HuH-7 (cell line): ENCODE data around the gene NOC4L.
"Not testable (repeated sequence)": the region's sequence is repeated elsewhere in the genome, so short reads cannot be mapped to it uniquely, and the experiment has no call there.

Experiments
- DNase-seq: peaks from one replicate; pipeline ENCODE4 v3.0.0; 2011; ENCODE audit warnings: low spot score

Gene NOC4L

DNA sequence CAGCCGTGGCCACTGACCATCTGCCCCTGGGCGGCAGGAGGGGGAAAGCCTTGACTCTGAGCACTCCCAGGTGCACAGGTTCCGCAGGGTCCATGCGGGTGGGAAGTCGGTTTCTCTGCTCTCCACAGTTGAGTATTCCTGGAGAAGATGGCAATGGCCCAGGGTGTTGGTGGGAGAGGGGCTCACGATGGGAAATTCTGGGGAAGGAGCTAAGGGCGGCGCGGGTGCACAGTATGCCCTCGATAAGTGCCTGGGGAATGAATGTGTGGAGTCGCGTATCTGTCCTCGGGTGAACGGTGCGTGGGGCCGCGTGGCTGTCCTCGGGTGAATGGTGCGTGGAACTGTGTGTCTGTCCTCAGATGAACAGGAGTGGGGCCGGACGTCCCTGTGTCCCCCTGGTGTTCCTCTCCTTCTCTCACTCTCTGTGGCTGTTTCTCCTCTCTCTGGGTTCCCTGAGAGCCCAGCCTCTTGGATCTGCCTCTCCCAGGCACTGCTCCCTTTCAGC lies 38.0 kb downstream of the NOC4L start:
- DNase-seq: no peak

- DNase-seq: no peak
Measured at GRCh38 chr12:132182711-132183365, 38.6 kb downstream of the NOC4L start.

DNA sequence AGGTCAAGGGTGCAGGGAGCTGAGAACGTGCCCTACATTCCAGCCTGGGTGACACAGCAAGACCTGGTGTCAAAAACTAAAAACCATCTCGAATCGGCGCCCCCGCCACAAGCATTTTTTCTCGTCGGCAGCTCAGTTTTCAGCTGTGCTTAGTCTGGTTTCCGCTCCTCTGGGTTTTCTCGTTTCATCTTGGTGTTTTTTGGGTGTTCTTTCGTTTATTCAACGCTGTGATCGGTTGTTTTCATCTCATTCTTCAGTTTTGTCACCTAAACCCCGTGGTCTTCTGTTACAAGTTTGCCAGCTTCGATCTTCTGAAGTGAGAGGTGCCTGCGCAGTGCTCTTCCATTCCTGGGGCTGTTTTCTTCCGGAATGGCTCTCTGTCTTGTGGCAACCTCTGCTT lies 41.4 kb downstream of the NOC4L start:
- no peak for DNase-seq

DNA sequence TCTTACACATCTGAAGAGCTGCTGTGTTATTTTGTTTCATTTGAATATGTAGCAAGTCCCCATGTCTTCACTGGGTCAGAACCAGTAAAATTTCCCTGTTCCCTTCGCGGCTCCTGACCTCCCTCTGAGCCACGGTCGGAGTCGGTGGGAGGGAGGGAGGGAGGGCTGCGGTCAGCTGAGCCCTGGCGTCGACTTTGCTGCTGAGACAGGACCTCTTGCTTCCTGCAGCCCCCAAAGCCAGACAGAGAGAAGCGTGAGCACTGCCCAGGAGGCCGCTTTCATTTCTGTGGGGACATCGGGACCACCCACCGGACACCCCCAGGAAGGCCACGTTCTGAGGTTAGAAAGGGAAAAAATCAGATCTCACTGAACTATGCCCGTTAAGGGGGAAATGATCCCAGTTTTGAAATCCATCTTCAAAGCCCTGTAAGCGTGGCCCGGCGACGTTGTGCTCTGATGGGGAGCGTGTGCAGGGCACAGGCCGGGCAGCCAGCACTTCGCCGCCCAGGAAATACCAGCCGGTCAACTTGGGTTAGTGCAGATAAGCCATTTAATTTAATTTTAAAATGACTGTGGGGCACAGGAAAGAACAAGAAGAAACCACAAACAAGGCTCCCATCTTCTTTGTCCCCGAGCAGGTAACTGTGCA lies 42.1 kb downstream of the NOC4L start:
- DNase-seq: no peak

- no peak for DNase-seq
Measured at GRCh38 chr12:132186857-132187620, 42.8 kb downstream of the NOC4L start.

DNA sequence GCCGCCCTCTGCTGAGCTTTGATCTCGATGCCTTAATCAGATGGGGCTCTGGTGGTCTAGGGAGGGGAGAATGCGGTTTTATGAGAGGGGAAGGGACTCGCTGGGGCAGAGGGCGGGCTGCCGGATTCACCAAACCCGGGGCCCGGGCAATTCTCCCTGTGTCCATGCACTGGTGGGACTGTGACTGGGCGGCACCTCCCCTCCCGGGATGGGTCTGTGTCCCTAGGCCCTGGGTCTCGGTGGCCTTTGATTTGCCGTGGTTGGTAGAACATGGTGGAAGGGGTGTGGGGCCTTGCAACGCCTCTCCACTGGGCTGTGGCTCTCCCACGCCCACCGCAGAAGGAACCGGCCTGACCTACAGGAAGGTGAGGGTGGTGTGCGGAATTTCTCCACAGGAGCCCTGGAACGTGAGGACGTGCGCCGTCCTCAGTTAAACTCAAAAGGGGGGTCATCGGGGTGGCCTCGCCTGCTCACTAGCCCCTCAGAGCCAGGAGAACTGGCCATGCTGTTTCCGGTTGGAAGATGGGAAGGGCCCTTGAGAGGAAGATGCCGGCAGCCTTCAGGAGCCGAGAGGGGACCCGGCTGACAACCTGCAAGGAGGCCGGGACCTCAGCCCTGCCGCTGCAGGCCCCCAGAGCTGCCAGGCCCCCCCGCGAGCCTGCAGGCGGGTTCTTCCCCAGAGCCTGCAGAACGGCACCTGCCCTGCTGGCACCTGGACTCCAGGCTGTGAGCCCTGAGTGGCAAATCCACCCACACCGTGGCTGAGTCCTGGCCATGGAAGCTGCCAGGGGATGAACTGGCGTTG lies 43.6 kb downstream of the NOC4L start:
- DNase-seq: no peak

DNA sequence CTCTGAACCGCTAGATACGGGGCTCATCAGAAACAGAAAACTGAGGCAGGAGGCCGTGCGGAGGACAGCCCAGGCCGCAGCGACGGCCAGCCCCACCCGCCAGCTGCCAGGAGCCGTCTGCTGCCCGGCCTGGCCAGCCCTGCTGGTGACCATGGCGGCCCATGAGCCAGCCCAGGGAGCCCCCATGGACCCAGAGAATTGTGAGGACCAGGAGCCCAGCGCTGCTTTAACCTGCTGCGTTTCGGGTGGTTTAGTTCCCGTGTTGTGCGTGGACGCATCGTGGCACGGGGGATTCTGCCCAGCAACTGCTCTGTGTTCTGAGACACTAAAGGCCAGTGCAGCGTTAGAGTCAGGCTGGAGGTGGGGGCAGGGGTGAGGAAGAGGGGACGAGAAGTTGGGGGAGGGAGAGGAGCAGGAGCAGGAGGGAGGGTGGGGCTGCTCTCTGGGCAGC lies 44.2 kb downstream of the NOC4L start:
- no peak for DNase-seq

GRCh38 chr12:132188916-132189325 lies 44.7 kb downstream of the NOC4L start:
- no peak for DNase-seq

DNA sequence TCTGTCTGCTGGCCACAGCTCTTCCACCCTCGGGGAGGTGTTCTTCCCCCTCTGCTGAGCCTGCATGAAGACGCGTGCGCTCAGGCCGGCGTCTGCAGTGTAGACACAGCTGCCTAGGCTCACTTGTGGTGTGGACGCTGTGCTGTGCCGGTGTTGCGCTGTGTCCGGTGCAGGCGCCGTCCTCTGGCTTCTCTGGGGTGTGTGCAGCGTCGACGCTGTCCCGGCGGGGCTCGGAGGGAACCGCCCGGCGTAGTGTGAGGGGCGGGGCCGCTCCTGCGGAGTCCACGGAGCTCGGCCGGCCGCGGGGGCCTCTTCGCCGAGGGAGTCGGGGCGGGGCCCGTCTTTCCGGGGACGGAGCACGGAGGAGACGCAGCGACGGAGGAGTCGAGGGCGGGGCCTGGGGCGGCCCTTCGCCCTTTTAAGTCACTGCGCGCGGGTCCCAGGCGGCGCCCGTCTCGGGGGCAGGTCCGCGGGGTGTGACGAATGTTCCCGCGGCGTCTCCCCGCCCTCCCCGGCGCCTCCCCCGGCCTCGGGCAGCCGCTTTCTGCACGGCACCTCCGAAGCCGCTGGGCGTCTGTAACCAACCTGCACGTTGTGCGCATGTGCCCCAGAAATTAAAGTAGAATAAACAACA lies 45.2 kb downstream of the NOC4L start:
- DNase-seq: peak; percentile 55

DNA sequence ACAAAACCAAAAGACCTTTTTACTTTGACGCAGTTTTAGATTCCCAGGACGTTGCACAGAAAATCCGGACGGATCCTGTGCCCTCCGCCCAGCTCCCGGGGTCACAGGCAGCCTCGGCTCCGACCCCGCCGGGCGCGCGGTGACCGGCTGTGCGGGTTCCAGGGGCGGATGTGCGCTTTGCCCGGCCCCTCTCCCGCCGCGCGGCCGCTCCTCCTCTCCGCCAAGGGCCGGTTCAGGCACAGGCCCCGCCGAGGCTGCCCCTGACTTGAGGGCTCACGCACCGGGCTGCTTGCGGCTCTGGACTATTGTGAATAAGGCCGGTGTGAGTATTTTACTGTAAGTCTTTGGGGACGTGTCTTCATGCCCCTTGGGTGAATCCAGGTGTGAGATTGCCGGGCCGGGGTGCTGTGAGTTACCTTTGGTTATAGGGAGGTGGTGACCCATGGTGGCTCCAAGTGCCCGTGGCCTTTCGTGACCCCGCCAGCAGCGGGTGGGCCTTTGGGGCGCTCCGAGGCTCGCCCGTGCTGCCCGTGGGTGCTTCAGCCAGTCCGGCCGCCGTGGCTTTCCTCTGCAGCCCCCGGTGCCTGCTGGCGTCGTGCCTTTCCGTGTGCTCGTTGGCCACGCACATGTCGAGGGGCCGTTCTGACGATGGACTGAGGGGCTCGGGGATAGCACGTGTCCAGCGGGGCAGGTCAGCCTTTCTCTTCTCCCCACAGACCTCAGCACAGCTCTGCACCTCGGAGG lies 45.9 kb downstream of the NOC4L start:
- DNase-seq: no peak

- DNase-seq: no peak
Measured at GRCh38 chr12:132190834-132191500, 46.7 kb downstream of the NOC4L start.

GRCh38 chr12:132191715-132192553 lies 47.7 kb downstream of the NOC4L start:
- no peak for DNase-seq

- DNase-seq: peak; percentile 48
Measured at GRCh38 chr12:132194056-132194455, 49.8 kb downstream of the NOC4L start.

GRCh38 chr12:132194556-132194955 lies 50.3 kb downstream of the NOC4L start:
- DNase-seq: no peak

DNA sequence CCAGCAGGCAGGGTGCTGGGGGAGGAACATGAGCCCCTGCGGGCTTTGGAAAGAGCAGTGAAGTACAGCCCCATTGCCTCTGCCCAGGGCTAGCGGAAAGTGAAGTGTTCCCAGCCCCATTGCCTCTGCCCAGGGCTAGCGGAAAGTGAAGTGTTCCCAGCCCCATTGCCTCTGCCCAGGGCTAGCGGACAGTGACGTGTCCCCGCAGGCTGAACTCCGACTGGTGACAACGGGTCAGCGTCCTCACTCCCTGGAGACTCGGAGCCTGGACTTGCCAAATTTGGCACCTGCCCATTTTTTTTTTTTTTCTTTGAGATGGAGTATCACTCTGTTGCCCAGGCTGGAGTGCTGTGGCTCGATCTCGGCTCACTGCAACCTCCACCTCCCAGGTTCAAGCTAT lies 51.0 kb downstream of the NOC4L start:
- DNase-seq: not testable (repeated sequence)

DNA sequence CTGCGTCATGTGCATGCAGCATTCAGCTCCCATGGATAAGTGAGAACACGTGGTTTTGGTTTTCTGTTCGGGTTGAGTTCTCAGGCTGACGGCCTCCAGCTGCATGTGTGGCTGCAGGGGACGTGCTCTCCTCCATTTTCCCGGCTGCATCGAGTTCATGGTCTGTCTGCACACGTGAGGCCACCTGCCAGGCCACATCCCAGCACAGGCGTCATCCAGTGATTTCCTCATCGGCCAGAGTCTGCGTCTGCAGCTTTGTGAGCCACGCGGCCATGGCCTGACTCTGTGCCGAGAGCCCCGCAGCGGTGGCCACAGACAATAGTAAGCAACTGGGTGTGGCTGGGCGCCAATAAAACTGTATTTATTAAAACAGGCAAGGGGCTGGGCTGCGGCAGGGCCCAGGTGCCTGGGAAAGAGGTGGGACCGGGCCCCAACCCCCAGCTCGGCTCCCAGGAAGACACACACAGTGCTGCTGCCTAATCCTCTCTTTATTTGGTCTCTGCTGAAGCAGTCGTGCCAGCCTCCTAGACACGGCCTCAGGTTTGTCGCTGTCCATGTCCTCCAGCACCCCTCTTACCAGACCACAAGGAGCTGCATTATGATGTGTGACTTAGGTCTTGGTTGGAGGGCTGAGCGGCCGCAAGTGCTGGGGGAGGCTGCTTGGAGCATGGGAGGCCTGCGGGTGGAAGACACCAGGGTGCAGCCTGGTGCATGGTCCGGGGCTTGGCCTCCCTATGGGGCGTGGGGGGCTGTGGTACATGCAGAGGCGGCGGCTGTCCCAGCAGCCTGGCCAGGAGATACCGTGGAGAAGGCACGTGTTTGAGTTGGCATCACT lies 52.0 kb downstream of the NOC4L start:
- no peak for DNase-seq

DNA sequence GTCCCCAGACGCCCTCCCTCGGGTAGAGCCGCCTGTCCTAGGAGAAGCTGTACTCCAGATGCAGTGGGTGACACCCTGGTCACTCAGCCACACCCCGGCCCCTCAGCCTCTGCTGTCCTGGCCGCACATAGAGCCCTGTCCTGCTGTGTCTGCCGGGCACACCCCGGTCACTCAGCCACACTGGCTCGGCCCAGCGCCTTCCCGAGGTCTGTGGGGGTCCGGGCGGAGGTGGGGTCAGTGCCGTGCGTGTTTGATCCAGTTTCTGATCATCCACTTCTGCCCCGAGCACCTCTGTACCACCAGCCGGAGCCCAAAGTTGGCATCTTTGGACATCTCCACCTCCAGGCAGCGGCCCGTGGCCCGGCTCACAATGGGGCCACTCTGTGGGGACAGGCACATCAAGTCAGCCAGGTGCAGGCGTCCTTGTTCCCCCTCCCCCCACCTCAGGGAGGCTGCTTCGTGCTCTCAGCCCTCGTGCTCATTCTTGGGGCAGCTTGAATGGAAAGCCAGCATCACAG lies 52.7 kb downstream of the NOC4L start:
- DNase-seq: no peak
